KMS-11 (cell line): ENCODE results near the gene MYPN.

Experiments used
- H2AFZ ChIP-seq: fragments of 200-600 bp; sonication (generic); 2 replicates; pipeline ENCODE4 v1.6.1; 2016; ENCODE audit warnings: antibody characterized with exemption, mixed run types, low read depth
- H3K27ac ChIP-seq: fragments of 200-600 bp; sonication (generic); 2 replicates; pipeline ENCODE4 v1.6.1; 2016; ENCODE audit warnings: mild to moderate bottlenecking, mixed run types
- H3K27me3 ChIP-seq: fragments of 200-600 bp; sonication (generic); 2 replicates; pipeline ENCODE4 v1.6.1; 2017; ENCODE audit warnings: mild to moderate bottlenecking, low read depth, mixed run types, moderate library complexity; ENCODE audit not compliant: insufficient read depth
- H3K36me3 ChIP-seq: fragments of 200-600 bp; sonication (generic); 2 replicates; pipeline ENCODE4 v1.6.1; 2017; ENCODE audit warnings: mild to moderate bottlenecking, mixed run types; ENCODE audit not compliant: insufficient read depth
- H3K4me1 ChIP-seq: fragments of 200-600 bp; sonication (generic); 2 replicates; pipeline ENCODE4 v1.6.1; 2016; ENCODE audit warnings: mild to moderate bottlenecking, low read depth, mixed run types; ENCODE audit not compliant: poor library complexity, severe bottlenecking
- H3K4me2 ChIP-seq: fragments of 200-600 bp; sonication (generic); 2 replicates; pipeline ENCODE4 v1.7.0; 2016; ENCODE audit warnings: mild to moderate bottlenecking, mixed run types
- H3K4me3 ChIP-seq: fragments of 200-600 bp; sonication (generic); IDR thresholded peaks from 2 replicates; pipeline ENCODE4 v1.6.1; 2017; ENCODE audit warnings: low read depth, low read length, mixed read lengths; ENCODE audit not compliant: insufficient read depth
- H3K79me2 ChIP-seq: fragments of 200-600 bp; sonication (generic); 2 replicates; pipeline ENCODE4 v1.6.1; 2016; ENCODE audit warnings: low read depth, mixed run types; ENCODE audit not compliant: insufficient read depth
- H3K9ac ChIP-seq: fragments of 200-600 bp; sonication (generic); 2 replicates; pipeline ENCODE4 v1.6.1; 2016; ENCODE audit warnings: mild to moderate bottlenecking, mixed run types
- H4K20me1 ChIP-seq: fragments of 200-600 bp; sonication (generic); 2 replicates; pipeline ENCODE4 v1.6.1; 2016; ENCODE audit warnings: mild to moderate bottlenecking, mixed run types; ENCODE audit not compliant: insufficient read depth
- TF ChIP-seq, protein P1 (sequence below): fragments of 200-600 bp; sonication (generic); conservative IDR thresholded peaks from 2 replicates; pipeline ENCODE4 v1.6.1; 2017; ENCODE audit warnings: low read depth, mild to moderate bottlenecking, antibody characterized with exemption, low read length, moderate library complexity, mixed read lengths

MYPN gene

DNA sequence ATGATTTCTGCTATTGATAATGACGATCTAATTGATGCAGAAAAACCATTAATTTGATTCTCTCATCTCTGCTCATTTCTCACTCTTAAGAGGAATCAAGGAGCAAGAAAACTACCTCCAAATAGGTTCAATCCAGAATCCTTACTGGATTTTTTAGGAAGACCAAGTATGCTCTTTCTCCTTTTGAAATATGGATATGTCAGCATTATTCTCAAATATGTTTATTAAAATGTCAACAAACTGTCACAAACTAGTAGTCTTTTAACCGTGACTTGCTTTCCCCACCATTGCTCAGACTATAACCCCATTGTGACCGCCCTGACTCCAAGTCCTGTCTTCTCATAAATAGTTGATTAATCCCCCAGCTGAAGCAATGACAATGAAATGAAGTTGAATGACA, 123.8 kb downstream of the MYPN start:
- Histone ChIP-seq H3K27ac (no peak overlapping the region), H3K9ac (no peak overlapping the region), H3K4me3 (no peak overlapping the region), H4K20me1 (no peaks in the 10 kb centered on the region), H3K79me2 (no peaks in the 10 kb centered on the region), H3K4me1 (peaks cover 10% of the 10 kb centered on the region), H3K4me2 (no peak overlapping the region), H2AFZ (no peak overlapping the region), H3K27me3 (no peaks in the 10 kb centered on the region), H3K36me3 (no peaks in the 10 kb centered on the region)
- TF ChIP-seq, protein P1, sequence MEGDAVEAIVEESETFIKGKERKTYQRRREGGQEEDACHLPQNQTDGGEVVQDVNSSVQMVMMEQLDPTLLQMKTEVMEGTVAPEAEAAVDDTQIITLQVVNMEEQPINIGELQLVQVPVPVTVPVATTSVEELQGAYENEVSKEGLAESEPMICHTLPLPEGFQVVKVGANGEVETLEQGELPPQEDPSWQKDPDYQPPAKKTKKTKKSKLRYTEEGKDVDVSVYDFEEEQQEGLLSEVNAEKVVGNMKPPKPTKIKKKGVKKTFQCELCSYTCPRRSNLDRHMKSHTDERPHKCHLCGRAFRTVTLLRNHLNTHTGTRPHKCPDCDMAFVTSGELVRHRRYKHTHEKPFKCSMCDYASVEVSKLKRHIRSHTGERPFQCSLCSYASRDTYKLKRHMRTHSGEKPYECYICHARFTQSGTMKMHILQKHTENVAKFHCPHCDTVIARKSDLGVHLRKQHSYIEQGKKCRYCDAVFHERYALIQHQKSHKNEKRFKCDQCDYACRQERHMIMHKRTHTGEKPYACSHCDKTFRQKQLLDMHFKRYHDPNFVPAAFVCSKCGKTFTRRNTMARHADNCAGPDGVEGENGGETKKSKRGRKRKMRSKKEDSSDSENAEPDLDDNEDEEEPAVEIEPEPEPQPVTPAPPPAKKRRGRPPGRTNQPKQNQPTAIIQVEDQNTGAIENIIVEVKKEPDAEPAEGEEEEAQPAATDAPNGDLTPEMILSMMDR, result no peak

GRCh38 chr10:68235111-68235510, 125.8 kb downstream of the MYPN start:
- Histone ChIP-seq H3K4me2 (no peak overlapping the region), H3K36me3 (no peaks in the 10 kb centered on the region), H3K9ac (no peak overlapping the region), H3K79me2 (no peaks in the 10 kb centered on the region), H3K4me3 (no peak overlapping the region), H3K27ac (no peak overlapping the region), H4K20me1 (no peaks in the 10 kb centered on the region), H3K4me1 (peaks cover 25% of the 10 kb centered on the region), H2AFZ (no peak overlapping the region), H3K27me3 (no peaks in the 10 kb centered on the region)
- TF ChIP-seq, protein P1, result no peak

GRCh38 chr10:68235581-68235980, 126.3 kb downstream of the MYPN start:
- Histone ChIP-seq H3K36me3 (no peaks in the 10 kb centered on the region), H3K27ac (no peak overlapping the region), H4K20me1 (no peaks in the 10 kb centered on the region), H3K4me1 (peaks cover 22% of the 10 kb centered on the region), H3K9ac (no peak overlapping the region), H3K4me2 (no peak overlapping the region), H3K79me2 (no peaks in the 10 kb centered on the region), H3K4me3 (no peak overlapping the region), H2AFZ (no peak overlapping the region), H3K27me3 (no peaks in the 10 kb centered on the region)
- TF ChIP-seq, protein P1, result no peak

DNA sequence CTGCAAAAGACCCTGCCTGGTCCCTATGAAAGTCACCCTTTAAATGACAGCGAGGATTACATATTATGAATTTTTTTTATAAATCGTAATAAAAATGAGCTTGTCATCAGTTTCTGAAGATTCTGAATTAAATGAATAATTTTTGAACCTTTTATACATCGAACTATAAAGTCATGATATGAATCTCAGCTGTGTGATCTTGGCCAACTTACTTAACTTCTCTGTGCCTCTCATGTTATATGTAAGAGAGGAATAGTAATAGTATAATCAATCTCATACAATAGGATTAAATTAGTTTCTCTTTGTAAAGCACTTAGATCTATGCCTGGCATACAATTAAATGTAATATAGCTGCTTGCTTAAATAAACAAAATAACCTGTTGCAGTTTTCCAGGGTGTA, 127.9 kb downstream of the MYPN start:
- Histone ChIP-seq H3K4me2 (no peak overlapping the region), H3K36me3 (no peaks in the 10 kb centered on the region), H3K27ac (no peak overlapping the region), H3K4me1 (peaks cover 16% of the 10 kb centered on the region), H3K4me3 (no peak overlapping the region), H3K27me3 (no peaks in the 10 kb centered on the region), H3K9ac (no peak overlapping the region), H4K20me1 (no peaks in the 10 kb centered on the region), H3K79me2 (no peaks in the 10 kb centered on the region), H2AFZ (no peak overlapping the region)
- TF ChIP-seq, protein P1, result no peak
